HG02981 (cell line): ENCODE data around the gene DRG2.

ENCODE experiments used
- ATAC-seq: cut with Tn5 transposase; IDR thresholded peaks from one replicate; pipeline ENCODE4 v1.9.1; 2021; ENCODE audit warnings: mild to moderate bottlenecking, moderate library complexity; ENCODE audit not compliant: unreplicated experiment

Gene DRG2

GRCh38 chr17:18115517-18115916, 27.8 kb downstream of the DRG2 start:
- ATAC-seq = no peak

- no peak for ATAC-seq
Measured at GRCh38 chr17:18116078-18116477, 28.3 kb downstream of the DRG2 start.

GRCh38 chr17:18117533-18117932, 29.8 kb downstream of the DRG2 start:
- ATAC-seq = no peak

GRCh38 chr17:18117982-18118975, 30.5 kb downstream of the DRG2 start:
- no peak for ATAC-seq

GRCh38 chr17:18119166-18119745, 31.5 kb downstream of the DRG2 start:
- no peak for ATAC-seq

- no peak for ATAC-seq
Measured at GRCh38 chr17:18119938-18120337, 32.2 kb downstream of the DRG2 start.

- ATAC-seq = no peak
Measured at GRCh38 chr17:18120461-18121017, 32.8 kb downstream of the DRG2 start.

GRCh38 chr17:18121144-18121910, 33.6 kb downstream of the DRG2 start:
- no peak for ATAC-seq

- no peak for ATAC-seq
Measured at GRCh38 chr17:18122990-18123753, 35.4 kb downstream of the DRG2 start.

- ATAC-seq = no peak
Measured at GRCh38 chr17:18124345-18125126, 36.8 kb downstream of the DRG2 start.

GRCh38 chr17:18129041-18129502, 41.3 kb downstream of the DRG2 start:
- ATAC-seq = no peak

GRCh38 chr17:18132711-18133110, 45.0 kb downstream of the DRG2 start:
- ATAC-seq = no peak

GRCh38 chr17:18136357-18136756, 48.6 kb downstream of the DRG2 start:
- ATAC-seq = no peak

- ATAC-seq = no peak
Measured at GRCh38 chr17:18138065-18138749, 50.5 kb downstream of the DRG2 start.

- no peak for ATAC-seq
Measured at GRCh38 chr17:18139092-18139491, 51.3 kb downstream of the DRG2 start.

GRCh38 chr17:18139498-18139897, 51.8 kb downstream of the DRG2 start:
- ATAC-seq = no peak

- no peak for ATAC-seq
Measured at GRCh38 chr17:18139949-18140348, 52.2 kb downstream of the DRG2 start.

GRCh38 chr17:18140648-18141047, 52.9 kb downstream of the DRG2 start:
- ATAC-seq = no peak

- ATAC-seq = no peak
Measured at GRCh38 chr17:18141210-18141803, 53.6 kb downstream of the DRG2 start.
